HUES64 (cell line): ENCODE data around the gene SHC3.

Source experiments
- H3K27ac ChIP-seq: 2 replicates; pipeline ENCODE4 v1.7.0; 2013; ENCODE audit warnings: low read depth, low read length, inconsistent platforms
- H3K27me3 ChIP-seq: 2 replicates; pipeline ENCODE4 v1.6.1; 2013; ENCODE audit warnings: mild to moderate bottlenecking, low read length; ENCODE audit not compliant: insufficient read depth
- H3K36me3 ChIP-seq: 2 replicates; pipeline ENCODE4 v1.6.1; 2013; ENCODE audit warnings: mild to moderate bottlenecking, low read length; ENCODE audit not compliant: insufficient read depth
- H3K4me1 ChIP-seq: 2 replicates; pipeline ENCODE4 v1.6.1; 2013; ENCODE audit warnings: mild to moderate bottlenecking, low read length, moderate library complexity; ENCODE audit not compliant: insufficient read depth
- H3K4me3 ChIP-seq: 2 replicates; pipeline ENCODE4 v1.5.1; 2013; ENCODE audit warnings: mild to moderate bottlenecking, low read length, moderate library complexity
- H3K9ac ChIP-seq: 2 replicates; pipeline ENCODE4 v1.6.1; 2013; ENCODE audit warnings: mild to moderate bottlenecking, low read depth, low read length
- H3K9me3 ChIP-seq: 2 replicates; pipeline ENCODE4 v1.6.1; 2013; ENCODE audit warnings: low read depth, low read length; ENCODE audit not compliant: insufficient read depth
- WGBS: fragments of 150-250, 120-280 bp; methylation state at CpG from one replicate; pipeline ENCODE4 v1.1.7; 2013; ENCODE audit warnings: missing lambda C conversion rate; 5-methylcytosine and 5-hydroxymethylcytosine counted together

The SHC3 gene

DNA sequence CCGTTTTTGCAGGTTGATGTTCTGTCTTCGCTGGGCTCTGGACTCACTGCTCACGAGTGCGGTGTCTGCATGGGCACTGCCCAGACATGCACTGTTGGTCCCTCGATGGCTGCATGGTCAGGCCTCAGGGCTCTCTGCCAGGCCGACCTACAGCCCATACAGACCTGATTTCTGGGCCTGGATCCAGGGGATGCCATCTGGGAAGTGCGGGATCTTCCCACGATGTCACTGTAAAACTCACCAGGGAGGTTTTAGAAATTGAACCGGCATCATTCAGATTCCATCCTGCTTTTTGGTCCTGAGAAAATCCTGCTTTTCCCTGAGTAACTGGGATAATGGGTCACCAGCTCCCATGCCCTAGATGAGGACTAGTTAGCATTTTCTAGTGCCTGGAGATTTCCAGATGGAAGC is 178.2 kb downstream of the SHC3 start:
- Histone ChIP-seq H3K36me3 (peaks cover 26% of the 10 kb centered on the region; the same call in 1 of the 2 replicates), H3K9me3 (no peaks in the 10 kb centered on the region), H3K27ac (no peak overlapping the region), H3K27me3 (no peaks in the 10 kb centered on the region), H3K4me1 (peaks cover 8% of the 10 kb centered on the region), H3K4me3 (peak overlapping the region; percentile 11; the same call in 1 of the 2 replicates), H3K9ac (no peak overlapping the region; the same call in 1 of the 2 replicates)
- WGBS = 90% methylated on average over 9 of the region's 9 CpGs

DNA sequence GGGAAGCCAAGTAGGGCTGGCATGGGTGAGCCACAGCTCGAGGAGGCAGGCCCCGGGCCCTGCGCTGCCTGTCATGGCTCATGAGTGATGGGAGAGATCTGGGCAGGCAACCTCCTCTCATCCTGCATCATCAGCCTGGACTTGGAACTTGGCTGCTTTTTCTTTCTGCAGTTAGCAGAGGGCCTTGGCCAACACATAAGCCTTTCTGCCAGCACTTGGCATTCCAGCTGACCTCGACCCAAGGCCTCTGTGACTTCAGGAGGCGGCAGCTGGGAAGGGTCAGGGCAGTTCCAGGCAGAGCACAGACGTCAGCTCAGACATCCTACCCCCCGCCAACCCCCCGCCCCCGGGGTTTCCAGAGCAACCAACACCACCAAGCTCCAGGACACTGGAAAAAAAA is 179.7 kb downstream of the SHC3 start:
- no peak overlapping the region for H3K27ac ChIP-seq
- H3K9ac ChIP-seq = no peak overlapping the region
- no peak overlapping the region for H3K4me3 ChIP-seq
- H3K36me3 ChIP-seq = peaks cover 29% of the 10 kb centered on the region; the same call in 1 of the 2 replicates
- H3K27me3 ChIP-seq = no peaks in the 10 kb centered on the region
- 88% methylated on average over 9 of the region's 9 CpGs for WGBS
- no peaks in the 10 kb centered on the region for H3K9me3 ChIP-seq
- H3K4me1 ChIP-seq = peaks cover 8% of the 10 kb centered on the region

DNA sequence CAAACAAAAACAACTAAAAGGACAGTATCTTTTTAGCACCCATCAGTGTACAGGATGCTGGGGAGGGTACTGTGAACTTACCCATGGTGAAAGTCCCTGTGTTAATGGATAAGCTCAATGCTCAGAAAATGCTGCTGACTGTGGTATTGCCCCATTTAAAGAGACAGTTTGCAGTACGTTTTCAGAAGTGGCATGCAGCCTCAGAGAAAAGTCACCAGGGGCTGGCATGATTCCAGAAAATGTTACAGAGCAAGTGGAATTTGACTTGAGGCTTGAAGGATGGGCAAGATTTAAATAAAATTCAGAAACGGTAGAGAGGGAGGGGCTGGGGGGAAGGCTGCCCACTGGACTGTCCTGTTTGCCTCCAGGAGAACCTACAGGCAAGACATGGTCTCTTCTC is 180.1 kb downstream of the SHC3 start:
- H3K4me1 ChIP-seq = peaks cover 8% of the 10 kb centered on the region
- H3K27ac ChIP-seq = no peak overlapping the region
- H3K9me3 ChIP-seq = no peaks in the 10 kb centered on the region
- WGBS = 77% methylated on average over 2 of the region's 2 CpGs
- H3K36me3 ChIP-seq = peaks cover 29% of the 10 kb centered on the region; the same call in 1 of the 2 replicates
- H3K27me3 ChIP-seq = no peaks in the 10 kb centered on the region
- H3K9ac ChIP-seq = no peak overlapping the region
- no peak overlapping the region for H3K4me3 ChIP-seq

DNA sequence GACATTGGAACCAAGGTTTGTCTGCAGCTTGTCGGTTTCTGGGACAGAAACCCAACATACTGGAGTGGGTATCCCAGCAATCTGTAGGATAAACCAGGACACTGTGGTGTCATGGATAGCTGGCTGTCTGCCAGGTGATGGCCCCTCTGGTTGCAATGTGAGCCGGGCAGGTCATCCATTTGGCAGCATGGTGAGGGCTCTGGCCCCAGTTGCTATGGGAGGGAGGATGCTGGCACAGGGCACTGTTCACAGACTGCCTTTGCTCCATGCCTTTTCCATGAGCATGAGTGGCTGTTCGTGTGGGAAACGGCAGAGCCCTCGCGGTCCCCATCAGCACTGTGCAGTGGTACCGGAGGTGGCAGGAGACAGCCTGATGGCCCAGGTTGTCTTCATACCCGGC is 181.0 kb downstream of the SHC3 start:
- H3K9me3 ChIP-seq = no peaks in the 10 kb centered on the region
- peaks cover 3% of the 10 kb centered on the region; the same call in 1 of the 2 replicates for H3K27me3 ChIP-seq
- 96% methylated on average over 8 of the region's 8 CpGs for WGBS
- H3K27ac ChIP-seq = no peak overlapping the region
- peaks cover 23% of the 10 kb centered on the region; the same call in 1 of the 2 replicates for H3K36me3 ChIP-seq
- H3K9ac ChIP-seq = no peak overlapping the region
- peaks cover 12% of the 10 kb centered on the region for H3K4me1 ChIP-seq
- H3K4me3 ChIP-seq = no peak overlapping the region

DNA sequence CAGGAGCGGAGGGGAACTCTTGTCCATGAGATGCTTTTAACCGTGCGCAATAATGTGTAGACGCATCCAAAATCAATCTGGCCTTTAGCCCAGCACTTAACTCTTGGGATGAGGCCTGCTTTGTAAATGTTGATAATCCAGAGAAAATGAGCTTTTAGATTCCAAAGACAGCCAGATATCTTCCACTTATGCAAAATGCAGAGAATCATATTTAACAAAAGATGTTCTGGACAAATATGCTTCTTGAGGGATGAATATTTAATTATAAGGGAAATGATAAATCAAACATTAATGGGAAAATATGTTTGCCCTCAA is 181.7 kb downstream of the SHC3 start:
- H3K27me3 ChIP-seq = peaks cover 11% of the 10 kb centered on the region
- 96% methylated on average over 4 of the region's 4 CpGs for whole genome bisulfite sequencing
- H3K4me1 ChIP-seq = peaks cover 20% of the 10 kb centered on the region
- no peaks in the 10 kb centered on the region for H3K9me3 ChIP-seq
- peaks cover 16% of the 10 kb centered on the region; the same call in 1 of the 2 replicates for H3K36me3 ChIP-seq
- H3K4me3 ChIP-seq = no peak overlapping the region
- no peak overlapping the region for H3K27ac ChIP-seq
- H3K9ac ChIP-seq = no peak overlapping the region

DNA sequence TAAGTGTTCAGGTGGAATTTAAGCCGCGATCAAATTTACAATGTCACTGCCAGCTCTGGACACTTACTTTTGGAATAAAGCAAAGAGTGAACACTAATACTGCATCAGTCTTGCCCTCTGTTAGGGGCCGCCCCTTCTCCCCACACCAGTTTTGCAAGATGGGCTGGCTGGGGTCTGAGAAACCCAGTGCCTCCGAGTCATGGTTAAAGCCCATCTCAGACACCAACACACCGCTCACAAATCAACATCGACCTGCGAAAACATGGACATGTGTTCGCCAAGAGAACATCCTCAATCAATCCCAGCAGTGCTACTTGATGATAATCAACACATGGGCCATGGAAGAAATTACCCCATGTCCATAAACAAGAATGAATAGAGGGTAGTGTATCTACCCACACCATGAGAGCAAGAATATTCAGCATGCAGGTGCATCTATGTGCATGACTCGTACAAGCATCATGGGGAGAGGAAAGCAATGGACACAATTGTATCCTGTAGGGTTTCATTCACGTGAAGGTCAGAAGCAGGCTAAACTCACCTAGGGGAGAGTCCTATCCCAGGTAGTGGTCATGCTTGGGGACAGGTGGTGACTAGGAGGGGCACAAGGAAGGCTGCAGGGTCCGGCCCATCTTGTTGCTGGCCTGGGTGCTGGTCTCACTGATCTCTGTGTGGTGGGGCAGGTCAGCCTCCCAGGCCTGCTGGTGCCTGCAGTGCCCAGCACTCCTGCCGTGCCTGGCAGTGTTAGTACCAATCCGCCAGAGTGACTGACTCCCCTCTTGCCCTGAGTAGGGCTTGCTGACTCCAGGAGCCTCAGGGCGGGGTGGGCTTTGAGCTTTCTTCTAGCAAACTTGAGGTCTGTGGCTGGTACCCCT is 182.3 kb downstream of the SHC3 start:
- peaks cover 13% of the 10 kb centered on the region; the same call in 1 of the 2 replicates for H3K36me3 ChIP-seq
- WGBS = 95% methylated on average over 14 of the region's 14 CpGs
- no peaks in the 10 kb centered on the region for H3K9me3 ChIP-seq
- no peak overlapping the region for H3K4me3 ChIP-seq
- H3K9ac ChIP-seq = no peak overlapping the region
- H3K27ac ChIP-seq = no peak overlapping the region
- peaks cover 20% of the 10 kb centered on the region for H3K4me1 ChIP-seq
- H3K27me3 ChIP-seq = peaks cover 11% of the 10 kb centered on the region

DNA sequence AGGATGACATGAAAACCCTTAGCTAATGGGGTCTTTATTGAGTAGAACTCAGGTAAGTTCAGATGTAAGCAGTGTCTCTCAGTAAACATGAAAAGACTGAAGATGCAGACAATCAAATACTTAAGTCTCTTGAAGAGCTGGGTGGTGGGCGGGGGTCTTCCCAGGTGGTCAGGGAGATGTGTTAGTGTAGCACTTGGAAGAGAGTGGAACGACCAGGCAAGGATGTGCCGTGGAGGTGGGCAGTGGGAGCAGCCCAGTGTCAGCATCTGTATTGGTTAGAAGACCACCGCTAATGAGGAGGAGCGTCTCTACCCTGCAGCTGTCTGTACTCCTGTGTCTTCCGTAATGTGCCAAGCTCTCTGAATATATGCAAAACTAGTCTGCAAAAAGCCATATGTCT is 183.0 kb downstream of the SHC3 start:
- H3K36me3 ChIP-seq = peaks cover 13% of the 10 kb centered on the region; the same call in 1 of the 2 replicates
- peaks cover 11% of the 10 kb centered on the region for H3K27me3 ChIP-seq
- no peak overlapping the region for H3K4me3 ChIP-seq
- no peak overlapping the region for H3K9ac ChIP-seq
- peaks cover 17% of the 10 kb centered on the region for H3K4me1 ChIP-seq
- WGBS = 93% methylated on average over 6 of the region's 6 CpGs
- H3K27ac ChIP-seq = no peak overlapping the region
- no peaks in the 10 kb centered on the region for H3K9me3 ChIP-seq

DNA sequence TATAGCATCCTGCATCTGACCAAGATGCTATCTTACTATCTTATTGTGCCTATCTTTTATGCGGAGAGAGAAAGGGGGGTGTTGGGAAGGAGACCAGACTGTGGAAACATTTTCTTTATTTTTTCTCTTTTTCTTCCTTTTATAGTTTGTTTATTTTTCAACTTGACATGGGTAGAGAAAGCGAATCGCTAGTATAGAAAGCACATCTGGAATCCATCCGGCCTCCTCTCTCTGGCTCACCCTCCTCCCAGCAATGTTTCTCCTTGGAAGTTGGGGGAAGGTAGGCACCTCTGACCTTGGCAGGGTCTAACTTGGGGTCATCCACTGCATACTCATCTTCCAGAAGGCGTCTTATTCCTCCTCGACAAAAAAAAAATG is 183.4 kb downstream of the SHC3 start:
- H3K4me3 ChIP-seq = no peak overlapping the region
- no peaks in the 10 kb centered on the region for H3K9me3 ChIP-seq
- no peak overlapping the region for H3K27ac ChIP-seq
- peaks cover 13% of the 10 kb centered on the region; the same call in 1 of the 2 replicates for H3K36me3 ChIP-seq
- H3K27me3 ChIP-seq = peaks cover 11% of the 10 kb centered on the region
- H3K4me1 ChIP-seq = peaks cover 17% of the 10 kb centered on the region; the same call in 1 of the 2 replicates
- H3K9ac ChIP-seq = no peak overlapping the region
- WGBS = 97% methylated on average over 3 of the region's 6 CpGs

DNA sequence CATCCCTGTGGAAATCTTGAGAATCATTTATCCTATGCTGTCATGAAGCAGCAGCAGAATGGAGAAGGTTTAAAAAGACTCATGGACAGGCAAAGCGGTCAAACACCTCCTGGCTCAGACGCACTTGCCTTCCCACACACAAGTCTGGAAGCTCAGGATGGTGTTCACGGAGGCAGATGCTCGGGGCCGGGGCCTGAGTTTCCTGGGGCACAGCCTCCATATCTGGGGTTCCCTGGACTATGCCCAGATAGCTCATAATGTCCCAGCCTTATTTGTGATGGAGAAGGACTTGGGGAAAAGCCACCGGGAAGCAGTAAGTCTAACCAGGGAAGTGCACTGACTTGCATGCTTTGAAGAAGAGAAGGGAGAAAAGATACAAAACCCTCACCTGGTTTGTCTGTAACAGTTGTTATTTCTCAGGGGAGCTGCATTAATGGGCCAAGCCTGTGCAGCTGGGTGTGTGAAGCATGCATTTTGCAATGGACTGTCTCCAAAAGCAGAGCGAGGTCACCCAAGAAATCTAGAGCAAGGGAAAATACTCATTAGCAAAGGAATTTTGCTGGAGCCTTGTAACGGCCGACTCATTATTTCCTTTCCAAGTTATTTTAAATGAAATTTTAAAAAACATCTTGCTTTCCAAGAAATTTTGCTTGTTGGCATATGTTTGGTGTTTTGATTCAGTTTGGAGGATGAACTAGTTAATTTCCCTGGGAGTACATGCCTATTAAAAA is 184.0 kb downstream of the SHC3 start:
- no peak overlapping the region for H3K9ac ChIP-seq

DNA sequence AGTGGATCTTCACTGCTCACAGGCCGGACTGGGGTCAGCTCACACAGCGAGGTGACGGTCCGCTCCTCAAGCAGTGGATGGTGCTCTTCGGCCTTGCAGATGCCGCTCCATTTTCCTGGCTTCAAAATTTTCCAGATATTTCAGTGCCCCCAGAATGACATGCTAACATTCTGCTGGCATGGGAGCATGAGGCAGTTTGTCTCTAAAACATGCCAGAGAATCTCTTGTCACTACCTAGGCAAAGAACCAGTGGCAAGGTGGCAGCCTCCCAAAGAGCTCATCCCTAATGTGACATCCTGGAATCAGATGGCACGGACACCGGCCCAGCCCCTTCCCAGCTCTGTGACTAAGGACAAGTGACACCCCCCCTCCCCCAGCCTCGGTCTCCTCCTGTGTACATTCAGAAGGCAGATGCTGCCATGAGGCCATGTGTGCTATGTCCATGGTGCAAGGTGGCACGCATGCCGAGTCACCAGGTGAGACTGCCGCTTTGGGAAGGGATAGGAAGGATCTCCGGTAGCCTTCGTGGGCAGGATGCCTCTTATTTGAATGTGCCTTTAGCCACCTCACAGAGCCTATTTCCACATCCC is 184.7 kb downstream of the SHC3 start:
- peak overlapping the region; percentile 92; the same call in 1 of the 2 replicates for H3K4me3 ChIP-seq
- H3K36me3 ChIP-seq = peaks cover 13% of the 10 kb centered on the region; the same call in 1 of the 2 replicates
- peaks cover 11% of the 10 kb centered on the region for H3K27me3 ChIP-seq
- no peak overlapping the region for H3K9ac ChIP-seq
- H3K9me3 ChIP-seq = no peaks in the 10 kb centered on the region
- WGBS = 96% methylated on average over 14 of the region's 14 CpGs
- peaks cover 27% of the 10 kb centered on the region for H3K4me1 ChIP-seq
- no peak overlapping the region for H3K27ac ChIP-seq

More for the DNA sequence above, 184.0 kb downstream of the SHC3 start:
- Histone ChIP-seq H3K27me3 (peaks cover 11% of the 10 kb centered on the region), H3K27ac (no peak overlapping the region), H3K4me3 (no peak overlapping the region), H3K9me3 (no peaks in the 10 kb centered on the region), H3K36me3 (peaks cover 13% of the 10 kb centered on the region; the same call in 1 of the 2 replicates), H3K4me1 (peaks cover 20% of the 10 kb centered on the region)
- 90% methylated on average over 9 of the region's 9 CpGs for WGBS

DNA sequence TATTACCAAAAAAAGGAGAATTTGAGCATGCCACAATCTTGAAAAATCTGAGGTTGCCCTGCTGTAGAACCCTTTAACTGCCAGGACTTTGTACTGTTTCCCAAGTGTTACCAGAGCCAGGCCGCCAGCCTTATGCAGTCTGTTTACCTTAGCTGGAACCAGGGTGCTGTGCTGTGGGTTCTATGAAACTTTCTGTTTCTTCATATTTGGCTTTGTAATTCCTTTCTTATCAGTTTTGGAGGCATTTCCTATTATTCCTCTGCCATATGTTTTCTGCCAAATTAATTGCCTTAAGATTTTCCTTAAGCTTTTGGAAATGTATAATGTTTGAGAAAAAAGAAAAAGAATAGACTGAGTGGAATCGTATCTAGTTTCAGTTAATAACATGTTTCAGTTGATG is 185.3 kb downstream of the SHC3 start:
- 89% methylated on average over 2 of the region's 2 CpGs for WGBS
- peaks cover 13% of the 10 kb centered on the region; the same call in 1 of the 2 replicates for H3K36me3 ChIP-seq
- H3K4me3 ChIP-seq = peak overlapping the region; percentile 92; the same call in 1 of the 2 replicates
- no peak overlapping the region for H3K9ac ChIP-seq
- peaks cover 31% of the 10 kb centered on the region for H3K4me1 ChIP-seq
- no peak overlapping the region for H3K27ac ChIP-seq
- no peaks in the 10 kb centered on the region for H3K9me3 ChIP-seq
- H3K27me3 ChIP-seq = peaks cover 11% of the 10 kb centered on the region
